Activated gamma-delta T cell (primary cell): ENCODE measurements around the gene CDA.
"Not testable (repeated sequence)": the region's sequence is repeated elsewhere in the genome, so short reads cannot be mapped to it uniquely, and the experiment has no call there.

Experiments used
- DNase-seq: peaks from one replicate; lab custom pipeline; 2025; lab: John Stamatoyannopoulos, UW

Gene CDA

DNA sequence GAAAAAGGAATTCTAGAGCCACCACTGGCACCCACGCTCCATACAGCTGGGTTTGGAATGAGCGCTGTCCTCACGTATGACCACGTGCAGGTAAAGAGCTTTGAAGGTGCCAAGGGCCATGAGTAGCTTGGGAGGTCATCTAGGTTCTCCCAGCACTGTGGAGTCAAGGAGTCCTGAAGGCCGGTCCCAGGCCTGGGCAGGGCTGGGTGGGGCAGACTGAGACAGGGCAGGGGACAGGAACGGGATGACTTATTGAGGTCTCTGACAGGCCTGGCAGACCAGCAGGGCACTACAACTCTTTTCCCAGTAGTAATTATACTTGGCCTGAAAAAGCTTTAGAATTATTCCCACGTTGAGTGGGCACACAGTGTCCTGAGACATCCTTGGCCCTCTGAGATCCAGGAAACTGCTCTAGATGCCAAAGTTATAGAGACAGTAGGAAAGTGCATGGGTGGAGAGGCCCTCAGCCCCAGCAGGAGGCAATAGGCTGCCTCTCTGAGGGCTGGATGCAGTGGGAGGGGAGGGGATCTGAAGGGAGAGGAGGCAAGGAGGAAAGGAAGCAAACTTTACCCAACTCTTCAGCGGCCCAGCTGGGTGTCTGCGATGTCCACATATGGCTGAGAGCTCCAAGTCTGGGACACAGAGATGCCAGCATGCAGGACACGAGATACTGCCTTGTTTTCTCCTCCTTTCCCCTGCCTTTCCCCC is 1.8 kb upstream of the CDA start:
- no peak for DNase-seq

DNA sequence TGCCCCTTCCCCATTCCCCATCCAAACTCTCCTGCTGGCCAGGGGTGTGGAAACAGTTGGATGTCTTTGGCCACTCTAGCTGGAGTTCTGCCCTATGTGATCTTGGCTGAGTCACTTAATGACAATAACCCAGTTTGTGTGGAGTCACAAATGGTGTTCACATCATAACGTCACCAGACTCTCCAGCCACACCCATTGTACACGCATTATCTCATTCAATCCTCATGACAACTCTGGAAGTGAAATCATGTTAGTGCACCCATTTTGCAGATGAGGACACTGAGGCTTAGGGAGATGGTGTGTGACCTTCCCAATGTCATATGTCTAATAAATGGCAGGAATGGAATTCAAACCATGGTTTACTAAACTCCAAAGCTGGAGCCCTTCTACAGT is 1.2 kb upstream of the CDA start:
- DNase-seq = no peak

DNA sequence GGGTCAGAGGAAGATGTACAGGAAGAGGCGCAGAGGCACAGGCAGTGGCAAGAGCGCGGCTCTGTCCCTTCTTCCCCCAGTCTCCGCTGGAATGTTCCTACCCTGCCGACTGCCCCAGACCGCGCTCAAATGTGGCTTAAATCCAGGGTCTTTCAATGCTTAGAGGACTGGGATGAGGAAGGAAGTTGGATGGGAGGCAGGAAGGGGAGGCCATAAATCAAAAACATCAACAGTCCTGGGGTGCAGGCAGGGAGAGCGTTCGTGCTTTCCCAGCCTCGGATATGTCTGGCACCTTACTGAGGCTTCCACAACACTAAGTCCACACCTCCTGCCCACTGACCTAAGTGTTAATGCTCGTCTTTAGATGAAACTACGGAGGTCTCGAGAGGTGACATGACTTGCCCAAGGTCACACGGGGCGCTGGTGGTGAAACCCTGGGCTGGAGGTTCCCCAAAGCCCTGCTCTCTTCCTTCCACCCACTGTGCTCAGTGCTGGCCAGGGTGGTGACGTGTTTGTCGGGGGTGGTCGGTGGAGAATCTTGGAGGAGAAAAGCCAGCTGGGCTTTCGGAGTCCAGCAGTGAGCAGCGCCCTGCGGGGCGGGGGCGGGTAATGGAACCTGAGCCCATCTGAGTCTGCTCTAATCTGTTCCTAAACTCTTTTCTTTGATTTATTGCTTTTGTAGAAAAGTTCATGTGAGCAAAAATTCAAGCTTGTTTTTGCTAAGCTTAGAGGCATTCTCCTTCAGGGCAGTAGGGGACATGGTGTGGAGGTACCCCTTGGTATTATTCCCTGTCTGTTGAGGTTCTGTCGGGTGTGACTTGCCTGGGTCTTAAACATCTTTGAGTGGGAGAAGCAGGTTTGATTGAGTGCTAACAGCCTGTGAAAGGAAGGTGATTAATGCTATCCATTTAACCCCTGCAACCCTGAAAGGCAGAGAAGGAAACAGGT is 708 bp downstream of the CDA start:
- DNase-seq = no peak

DNA sequence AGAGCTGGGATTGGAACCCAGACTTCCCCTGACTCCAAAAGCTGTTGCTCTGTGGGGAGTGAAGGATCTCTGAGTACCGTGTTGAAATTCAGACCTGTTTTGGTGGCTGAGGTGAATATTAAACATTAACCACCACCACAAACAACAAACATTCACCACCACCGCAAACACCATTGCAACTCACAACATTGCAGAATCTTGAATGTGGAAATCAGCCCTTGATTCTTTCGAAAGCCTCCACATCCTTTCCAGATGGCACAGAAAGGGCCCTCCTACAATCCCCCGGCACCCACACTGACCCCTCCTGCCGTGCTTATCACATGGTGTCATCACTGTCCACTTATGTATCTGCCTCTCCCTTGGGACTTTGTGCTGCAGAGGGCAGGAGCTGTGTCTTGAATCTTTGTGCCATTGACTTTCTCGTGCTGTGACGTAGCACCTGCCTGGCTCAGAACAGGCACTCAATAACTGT is 1.4 kb downstream of the CDA start:
- DNase-seq = no peak

DNA sequence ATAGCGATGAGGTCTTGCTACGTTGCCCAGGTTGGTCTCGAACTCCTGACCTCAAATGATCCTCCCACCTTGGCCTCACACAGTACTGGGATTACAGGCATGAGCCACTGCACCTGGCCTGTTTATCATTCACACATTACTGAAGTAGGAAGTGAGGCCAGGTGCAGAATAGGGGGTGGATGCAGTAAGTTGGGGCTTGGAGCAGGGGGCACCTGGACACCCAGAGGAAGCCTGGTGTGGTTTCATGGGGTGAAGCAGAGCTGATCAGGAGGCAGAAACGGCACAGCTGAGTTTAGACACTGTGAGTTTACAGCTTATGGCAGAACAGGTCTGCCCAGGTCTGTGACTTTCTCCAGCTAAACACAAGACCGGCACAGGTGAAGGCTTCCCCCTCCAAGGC is 4.9 kb downstream of the CDA start:
- no peak for DNase-seq

DNA sequence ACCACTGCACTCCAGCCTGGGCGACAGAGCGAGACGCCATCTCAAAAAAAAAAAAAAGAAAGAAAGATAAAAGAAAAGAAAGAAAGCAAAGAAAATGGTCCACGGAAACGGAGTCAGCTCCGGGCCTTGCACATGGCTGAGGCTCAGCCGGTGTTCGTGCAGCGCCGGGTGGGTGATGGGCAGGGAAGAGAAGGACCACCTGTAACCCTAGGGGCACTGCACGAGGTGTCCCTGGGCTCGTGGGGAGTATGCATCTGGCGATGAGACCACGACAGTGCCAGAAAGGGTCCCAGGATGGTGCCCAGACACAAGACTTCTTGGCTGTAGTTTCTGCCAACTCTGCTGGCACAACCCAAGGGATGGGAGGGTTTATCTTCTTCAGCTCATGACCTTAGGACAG is 5.8 kb downstream of the CDA start:
- DNase-seq = no peak

DNA sequence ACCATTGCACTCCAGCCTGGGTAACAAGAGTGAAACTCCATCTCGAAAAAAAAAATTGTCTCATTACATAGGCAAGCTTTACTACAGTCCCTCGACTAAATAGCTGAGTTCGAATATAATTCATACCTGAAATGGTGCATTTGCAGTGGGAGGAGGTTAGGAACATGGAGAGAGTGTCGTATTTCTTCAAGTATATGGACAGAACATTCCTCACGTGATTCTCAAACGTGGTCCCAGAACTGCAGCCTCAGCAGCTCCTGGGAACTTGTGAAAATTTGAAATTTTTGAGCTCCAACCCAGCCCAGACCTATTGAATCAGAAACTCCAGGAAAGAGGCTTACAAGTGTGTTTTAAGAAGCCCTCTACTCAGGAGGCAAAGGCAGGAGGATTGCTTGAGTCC is 7.2 kb downstream of the CDA start:
- no peak for DNase-seq

DNA sequence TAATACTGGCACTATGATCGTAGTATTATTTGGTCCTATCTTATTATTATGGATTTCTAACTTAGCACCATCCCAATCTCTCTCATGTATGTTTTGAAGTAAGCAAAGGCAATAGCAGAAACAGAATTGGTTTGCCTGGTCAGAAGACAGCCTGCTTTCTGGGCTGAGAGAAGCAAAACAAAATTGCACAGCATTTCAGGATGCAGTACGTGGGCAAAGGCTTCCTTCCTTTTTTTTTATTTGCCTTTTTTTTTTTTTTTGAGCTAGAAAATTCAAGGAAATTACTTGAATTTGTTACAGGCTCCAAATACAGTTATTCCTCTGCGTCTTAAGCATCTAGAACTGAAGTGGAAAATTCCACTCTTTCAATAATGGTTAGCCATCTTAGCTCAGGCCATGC is 8.8 kb downstream of the CDA start:
- DNase-seq = no peak

DNA sequence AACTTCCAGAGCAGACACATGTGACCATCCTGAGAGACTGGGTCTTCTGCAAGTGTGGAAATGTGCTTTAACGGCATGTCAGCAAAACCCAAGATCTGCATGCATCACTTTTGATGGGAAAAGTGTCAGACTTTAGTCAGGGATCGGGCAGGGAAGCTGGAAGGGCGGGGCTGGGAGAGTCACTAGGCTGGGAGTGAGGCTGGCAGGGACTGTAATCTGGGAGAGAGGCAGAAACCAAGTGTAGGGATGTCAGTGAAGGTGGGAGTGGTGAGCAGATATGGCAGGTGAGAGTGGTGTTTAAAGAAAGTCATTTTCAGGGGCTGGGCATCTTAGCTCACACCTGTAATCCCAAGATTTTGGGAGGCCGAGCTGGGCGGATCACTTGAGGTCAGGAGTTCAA is 11.3 kb downstream of the CDA start:
- DNase-seq = no peak

DNA sequence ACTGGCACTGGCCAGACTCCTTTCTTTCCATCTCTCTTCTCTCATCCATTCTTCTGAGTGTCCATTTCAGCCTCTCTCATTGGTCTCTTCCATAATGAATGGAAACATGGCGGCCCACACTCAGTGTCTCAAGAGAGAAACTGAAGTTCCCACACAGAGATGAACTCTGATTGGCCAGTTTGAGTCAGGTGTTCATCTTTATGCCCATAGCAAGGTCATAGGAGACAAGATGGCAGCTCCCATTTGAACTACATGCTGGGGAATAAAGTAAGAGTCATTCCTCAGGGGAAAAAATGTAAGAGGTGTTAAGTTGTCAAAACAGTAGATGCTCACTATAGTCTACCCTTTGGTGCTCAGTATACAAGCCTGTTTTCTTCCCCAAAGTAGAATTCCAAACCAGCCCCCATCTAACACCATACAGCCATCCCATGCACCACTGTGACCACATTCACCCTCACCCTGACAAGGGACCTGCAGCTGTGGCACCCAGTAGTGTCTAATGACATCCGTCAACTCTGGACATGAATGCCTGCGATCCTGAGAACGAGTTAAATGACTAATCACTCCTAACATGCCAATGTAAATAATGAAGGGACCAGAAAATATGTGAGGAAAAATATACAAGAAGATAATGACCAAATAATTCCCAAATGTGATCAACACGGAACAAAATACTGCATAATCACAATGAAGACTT is 12.4 kb downstream of the CDA start:
- no peak for DNase-seq

DNA sequence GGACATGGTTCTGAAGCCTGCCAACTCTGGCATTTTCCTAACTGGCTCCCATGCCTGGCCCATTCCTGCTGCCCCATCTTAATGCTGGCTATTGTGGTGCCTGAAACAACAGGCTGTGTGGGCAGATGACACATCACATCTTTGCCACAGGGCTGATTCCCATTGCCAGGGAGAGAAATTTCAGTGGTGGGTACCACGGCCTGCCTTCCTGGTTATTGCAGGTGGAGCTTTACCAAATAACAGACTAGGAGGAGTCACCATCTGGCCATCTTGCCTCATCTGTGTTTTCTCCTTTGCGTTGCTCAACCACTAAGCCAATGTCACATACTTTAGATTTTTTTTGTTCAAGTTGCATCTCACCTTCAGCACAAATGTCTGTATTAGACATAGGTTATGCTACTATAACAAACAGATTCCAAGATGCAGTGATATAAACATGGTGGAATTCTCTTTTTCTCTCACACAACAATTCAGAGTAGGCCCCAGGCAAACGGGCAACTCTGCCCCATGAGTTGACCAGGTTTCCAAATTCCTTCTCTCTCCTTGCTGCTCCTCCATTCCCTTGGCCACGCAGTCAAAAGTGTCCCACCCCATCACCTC is 14.1 kb downstream of the CDA start:
- no peak for DNase-seq

DNA sequence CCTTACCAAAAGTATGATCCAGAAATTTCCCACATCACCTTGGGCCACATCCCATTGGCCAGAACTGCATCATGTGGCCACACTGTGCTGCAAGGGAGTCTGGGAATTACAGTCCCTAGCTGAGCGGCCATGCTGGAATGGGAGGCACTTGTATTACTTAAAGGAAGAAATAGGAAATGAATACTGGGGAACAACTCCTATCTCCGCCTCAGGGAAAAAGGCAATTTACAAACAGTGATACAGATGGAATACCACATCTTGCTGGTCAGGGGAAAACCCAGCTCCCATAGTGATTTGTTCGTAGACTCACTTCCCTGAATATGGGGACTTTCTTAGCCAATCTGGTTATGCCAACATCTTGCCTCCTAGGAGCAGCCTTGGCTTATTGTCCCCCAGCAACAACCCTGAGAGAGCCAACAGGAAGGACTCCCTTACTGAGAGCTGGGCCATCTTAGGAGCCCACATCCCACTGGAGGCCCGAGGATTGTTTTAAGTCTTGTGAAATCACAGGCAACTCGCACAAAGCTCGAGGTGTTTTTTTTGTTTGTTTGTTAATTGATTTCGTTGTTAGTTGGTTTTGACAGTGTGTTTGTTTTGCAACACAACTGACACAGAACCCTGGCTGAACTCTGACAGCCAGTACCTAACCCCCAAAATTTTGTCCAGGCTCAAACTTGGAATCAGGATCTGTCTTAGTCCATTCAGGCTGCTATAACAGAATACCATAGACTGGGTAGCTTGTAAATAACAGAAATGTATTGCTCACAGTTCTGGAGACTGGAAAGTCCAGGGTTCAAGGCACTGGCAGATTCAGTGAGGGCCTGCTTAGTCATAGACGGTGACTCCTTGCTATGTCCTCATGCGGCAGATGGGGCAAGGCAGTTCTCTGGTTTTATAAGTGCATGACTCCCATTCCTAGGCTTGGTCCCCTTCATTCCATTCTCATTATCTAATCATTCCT is 14.9 kb downstream of the CDA start:
- DNase-seq = no peak

DNA sequence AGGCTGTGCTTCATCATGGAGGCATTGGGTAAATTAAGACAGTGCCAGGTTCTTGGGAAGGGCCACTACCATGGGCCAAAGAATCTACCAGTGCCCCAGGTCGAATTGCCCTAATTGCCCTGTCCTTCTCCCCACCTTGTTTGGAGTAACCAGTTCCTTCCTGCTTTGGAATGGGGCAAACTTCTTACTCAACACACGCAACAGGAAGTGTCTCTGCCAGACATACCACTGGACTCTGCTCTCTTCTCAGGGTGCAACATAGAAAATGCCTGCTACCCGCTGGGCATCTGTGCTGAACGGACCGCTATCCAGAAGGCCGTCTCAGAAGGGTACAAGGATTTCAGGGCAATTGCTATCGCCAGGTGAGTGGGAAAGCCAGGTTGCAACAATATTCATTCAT is 15.8 kb downstream of the CDA start:
- no peak for DNase-seq

DNA sequence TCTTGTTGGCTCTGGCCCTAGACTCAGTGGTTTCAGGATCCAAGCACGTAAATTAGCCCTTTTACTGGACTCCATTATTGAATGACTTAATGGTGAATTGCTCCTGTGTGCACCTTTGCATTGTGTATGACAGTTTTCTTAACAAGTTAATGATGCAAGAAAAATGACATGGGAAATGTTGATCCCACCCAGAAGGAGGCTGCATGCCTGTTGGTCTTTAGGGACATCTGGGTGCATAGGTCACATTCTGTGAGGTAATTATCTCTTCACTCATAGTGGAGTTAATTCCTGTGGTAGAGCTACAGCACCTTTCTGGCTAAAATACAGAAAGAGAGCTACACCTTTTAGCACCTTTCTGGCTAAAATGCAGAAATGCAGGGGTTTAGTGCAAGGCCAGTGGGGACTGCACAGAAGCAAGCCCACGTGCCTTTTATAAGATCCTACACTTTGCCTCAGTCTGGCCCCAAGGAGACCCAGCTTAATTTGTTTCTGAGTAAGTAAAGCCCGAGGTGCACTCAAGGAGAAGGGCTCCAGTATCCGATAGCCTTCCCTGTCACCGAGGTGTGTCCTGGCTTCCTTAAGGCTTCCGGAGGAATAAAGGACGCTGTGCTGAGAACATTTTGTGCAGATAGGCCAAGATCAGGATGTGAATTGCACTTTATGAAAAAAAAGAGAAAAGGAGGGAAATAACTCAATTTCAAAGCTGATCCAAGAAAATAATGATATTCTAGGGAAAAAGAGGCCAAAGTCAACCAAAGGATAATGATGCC is 18.1 kb downstream of the CDA start:
- DNase-seq = not testable (repeated sequence)

DNA sequence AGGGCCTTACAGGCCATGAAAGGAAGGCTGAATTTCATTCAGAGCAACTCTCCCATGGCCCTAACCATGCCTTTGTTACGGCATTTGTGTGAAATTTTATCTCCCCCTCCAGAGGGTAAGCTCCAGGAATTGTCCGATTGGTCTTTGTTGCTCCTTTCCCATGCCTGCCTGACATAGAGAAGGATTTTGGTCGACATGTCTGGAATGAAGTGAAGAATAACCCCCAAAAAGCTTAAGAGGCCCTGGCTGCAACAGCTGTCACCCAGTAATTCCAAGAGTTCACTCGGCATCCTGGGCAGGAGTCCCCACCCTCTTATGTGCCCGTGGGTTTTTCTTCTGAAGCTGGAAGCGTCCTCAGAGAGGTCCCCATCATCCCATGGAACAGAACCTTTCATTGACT is 20.6 kb downstream of the CDA start:
- no peak for DNase-seq

DNA sequence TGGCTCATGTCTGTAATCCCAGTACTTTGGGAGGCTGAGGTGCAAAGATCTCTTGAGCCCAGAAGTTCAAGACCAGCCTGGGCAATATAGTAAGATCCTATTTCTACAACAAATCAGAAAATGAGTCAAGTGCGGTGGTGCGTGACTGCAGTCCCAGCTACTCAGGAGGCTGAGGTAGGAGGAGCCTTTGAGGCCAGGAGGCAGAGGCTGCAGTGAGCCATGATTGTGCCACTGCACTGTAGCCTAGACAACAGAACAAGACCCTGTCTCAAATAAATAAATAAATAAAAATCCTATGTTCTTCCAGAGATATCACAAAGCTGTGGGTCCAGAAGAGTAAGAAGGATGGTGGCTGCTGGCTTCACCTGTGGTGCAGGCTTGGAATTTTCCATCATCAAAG is 22.1 kb downstream of the CDA start:
- DNase-seq = no peak

DNA sequence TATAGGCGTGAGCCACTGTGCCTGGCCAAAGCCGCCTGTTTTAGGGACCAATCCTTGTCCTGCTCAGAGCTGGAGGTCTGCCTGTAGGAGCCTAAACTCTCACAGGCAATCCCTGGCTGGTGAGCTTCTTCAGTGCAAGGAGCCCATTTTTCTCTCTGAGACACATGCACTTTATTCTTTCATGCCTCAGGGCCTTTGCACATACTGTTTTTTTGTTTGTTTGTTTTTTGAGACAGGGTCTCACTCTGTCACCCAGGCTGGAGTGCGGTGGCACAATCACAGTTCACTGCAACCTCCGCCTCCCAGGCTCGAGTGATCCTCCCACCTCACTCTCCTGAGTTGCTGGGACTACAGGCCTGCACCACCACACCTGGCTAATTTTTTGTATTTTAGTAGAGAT is 22.8 kb downstream of the CDA start:
- no peak for DNase-seq

DNA sequence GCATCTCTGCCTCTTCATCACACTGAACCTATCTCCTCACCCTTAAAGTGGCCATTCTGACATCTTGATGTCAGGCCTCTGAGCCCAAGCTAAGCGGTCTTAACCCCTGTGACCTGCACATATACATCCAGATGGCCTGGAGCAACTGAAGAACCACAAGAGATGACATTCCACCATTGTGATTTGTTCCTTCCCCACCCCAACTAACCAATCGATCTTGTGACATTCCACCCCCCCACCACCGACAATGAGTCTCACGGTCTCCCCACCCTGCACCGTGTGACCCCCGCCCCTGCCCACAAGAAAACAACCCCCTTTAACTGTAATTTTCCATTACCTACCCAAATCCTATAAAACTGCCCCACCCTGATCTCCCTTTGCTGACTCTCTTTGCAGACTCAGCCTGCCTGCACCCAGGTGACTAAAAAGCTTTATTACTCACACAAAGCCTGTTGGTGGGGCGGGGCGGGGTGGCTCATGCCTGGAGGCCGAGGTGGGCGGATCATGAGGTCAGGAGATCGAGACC is 23.4 kb downstream of the CDA start:
- no peak for DNase-seq

DNA sequence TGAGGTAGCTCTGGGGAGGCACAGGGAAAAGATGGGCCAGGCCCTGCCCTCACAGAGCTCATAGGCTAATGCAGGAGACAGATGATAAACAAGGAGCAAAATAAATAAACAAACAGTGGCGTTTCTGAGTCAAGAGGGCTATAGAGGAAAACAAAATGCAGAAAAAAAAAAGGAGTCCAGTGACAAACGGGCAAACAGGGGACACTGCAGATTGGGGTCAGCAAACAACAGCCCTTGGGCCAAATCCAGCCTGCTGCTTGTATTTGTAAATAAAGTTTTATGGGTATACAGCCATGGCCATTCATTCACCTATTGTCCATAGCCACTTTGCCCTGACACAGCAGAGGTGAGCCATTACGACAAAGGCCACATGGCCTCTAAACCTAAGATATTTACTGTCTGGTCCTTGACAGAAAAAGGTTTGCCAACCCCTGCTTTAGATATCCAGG is 25.3 kb downstream of the CDA start:
- no peak for DNase-seq
